GM19351 (cell line): Measurements from ENCODE around the gene SOAT2.
"Not testable (repeated sequence)": the region's sequence is repeated elsewhere in the genome, so short reads cannot be mapped to it uniquely, and the experiment has no call there.

Source experiments
- ATAC-seq: cut with Tn5 transposase; IDR thresholded peaks from one replicate; pipeline ENCODE4 v1.9.1; 2021; ENCODE audit warnings: mild to moderate bottlenecking, moderate library complexity; ENCODE audit not compliant: unreplicated experiment

SOAT2 gene

GRCh38 chr12:53101931-53102781 lies 1.1 kb upstream of the SOAT2 start:
- ATAC-seq = no peak

GRCh38 chr12:53103860-53104305 lies 597 bp downstream of the SOAT2 start:
- ATAC-seq = no peak

- ATAC-seq = no peak
These were observed 2.0 kb downstream of the SOAT2 start for GRCh38 chr12:53105256-53105655.

- ATAC-seq = no peak
These were observed 2.6 kb downstream of the SOAT2 start for GRCh38 chr12:53105712-53106439.

- no peak for ATAC-seq
These were observed 3.8 kb downstream of the SOAT2 start for GRCh38 chr12:53107122-53107521.

GRCh38 chr12:53112431-53112830 lies 9.1 kb downstream of the SOAT2 start:
- ATAC-seq = not testable (repeated sequence)

GRCh38 chr12:53113136-53113705 lies 9.9 kb downstream of the SOAT2 start:
- ATAC-seq = no peak

GRCh38 chr12:53113951-53114350 lies 10.7 kb downstream of the SOAT2 start:
- no peak for ATAC-seq

- no peak for ATAC-seq
These were observed 12.0 kb downstream of the SOAT2 start for GRCh38 chr12:53115112-53115890.

- ATAC-seq = no peak
These were observed 12.8 kb downstream of the SOAT2 start for GRCh38 chr12:53115891-53116648.

GRCh38 chr12:53118751-53119300 lies 15.5 kb downstream of the SOAT2 start:
- no peak for ATAC-seq

- ATAC-seq = no peak
These were observed 17.6 kb downstream of the SOAT2 start for GRCh38 chr12:53120685-53121525.

GRCh38 chr12:53122961-53123468 lies 19.7 kb downstream of the SOAT2 start:
- no peak for ATAC-seq

GRCh38 chr12:53123578-53124351 lies 20.5 kb downstream of the SOAT2 start:
- no peak for ATAC-seq

- ATAC-seq = no peak
These were observed 21.1 kb downstream of the SOAT2 start for GRCh38 chr12:53124352-53124723.

GRCh38 chr12:53127169-53127568 lies 23.9 kb downstream of the SOAT2 start:
- no peak for ATAC-seq

- no peak for ATAC-seq
These were observed 25.7 kb downstream of the SOAT2 start for GRCh38 chr12:53128780-53129569.
